ENCODE results near the gene SLC6A15.

SLC6A15 gene

GRCh38 chr12:84912198-84913128 lies at the start of gene SLC6A15:
Gene SLC6A15 (minus strand): TSS chr12:84912799. CDS start chr12:84892120, 20,679 bp downstream.
- Histone ChIP-seq H2AFZ (ENCODE audit: low read length) (peak within 1 kb of the TSS; percentile 85), H3K27me3 (replicated peaks; ENCODE audit: insufficient read depth, low read length) (no peaks in the 10 kb centered on the region), H4K20me1 (ENCODE audit: insufficient read depth, low read length) (no peaks in the 10 kb centered on the region), H3K4me1 (ENCODE audit: low read length) (no peaks in the 10 kb centered on the region), H3K9ac (ENCODE audit: low read length) (peak within 1 kb of the TSS; percentile 23; the same call in 1 of the 2 replicates), H3K79me2 (ENCODE audit: low read length) (no peaks in the 10 kb centered on the region), H3K27ac (ENCODE audit: low read length) (no peak within 1 kb of the TSS), H3K4me3 (ENCODE audit: low read length) (peak within 1 kb of the TSS; percentile 59), H3F3A (ENCODE audit: insufficient read depth, low read length) (no peaks in the 10 kb centered on the region), H3K9me3 (replicated peaks; ENCODE audit: insufficient read depth, low read length) (no peaks in the 10 kb centered on the region), H3K4me2 (ENCODE audit: low read depth, low read length) (peak within 1 kb of the TSS; percentile 73), H3K9me2 (replicated peaks; ENCODE audit: insufficient read depth, low read length) (no peaks in the 10 kb centered on the region), H3K36me3 (replicated peaks; ENCODE audit: insufficient read depth, low read length) (no peaks in the 10 kb centered on the region)
- no peak for TF ChIP-seq EZH2phosphoT487 (IDR thresholded peaks at IDR 0.05; ENCODE audit: low read length)
- TF ChIP-seq, protein P1, sequence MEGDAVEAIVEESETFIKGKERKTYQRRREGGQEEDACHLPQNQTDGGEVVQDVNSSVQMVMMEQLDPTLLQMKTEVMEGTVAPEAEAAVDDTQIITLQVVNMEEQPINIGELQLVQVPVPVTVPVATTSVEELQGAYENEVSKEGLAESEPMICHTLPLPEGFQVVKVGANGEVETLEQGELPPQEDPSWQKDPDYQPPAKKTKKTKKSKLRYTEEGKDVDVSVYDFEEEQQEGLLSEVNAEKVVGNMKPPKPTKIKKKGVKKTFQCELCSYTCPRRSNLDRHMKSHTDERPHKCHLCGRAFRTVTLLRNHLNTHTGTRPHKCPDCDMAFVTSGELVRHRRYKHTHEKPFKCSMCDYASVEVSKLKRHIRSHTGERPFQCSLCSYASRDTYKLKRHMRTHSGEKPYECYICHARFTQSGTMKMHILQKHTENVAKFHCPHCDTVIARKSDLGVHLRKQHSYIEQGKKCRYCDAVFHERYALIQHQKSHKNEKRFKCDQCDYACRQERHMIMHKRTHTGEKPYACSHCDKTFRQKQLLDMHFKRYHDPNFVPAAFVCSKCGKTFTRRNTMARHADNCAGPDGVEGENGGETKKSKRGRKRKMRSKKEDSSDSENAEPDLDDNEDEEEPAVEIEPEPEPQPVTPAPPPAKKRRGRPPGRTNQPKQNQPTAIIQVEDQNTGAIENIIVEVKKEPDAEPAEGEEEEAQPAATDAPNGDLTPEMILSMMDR (IDR thresholded peaks at IDR 0.05; ENCODE audit: low read length) = peak; percentile 25
- peak; percentile 79 for DNase-seq

DNA sequence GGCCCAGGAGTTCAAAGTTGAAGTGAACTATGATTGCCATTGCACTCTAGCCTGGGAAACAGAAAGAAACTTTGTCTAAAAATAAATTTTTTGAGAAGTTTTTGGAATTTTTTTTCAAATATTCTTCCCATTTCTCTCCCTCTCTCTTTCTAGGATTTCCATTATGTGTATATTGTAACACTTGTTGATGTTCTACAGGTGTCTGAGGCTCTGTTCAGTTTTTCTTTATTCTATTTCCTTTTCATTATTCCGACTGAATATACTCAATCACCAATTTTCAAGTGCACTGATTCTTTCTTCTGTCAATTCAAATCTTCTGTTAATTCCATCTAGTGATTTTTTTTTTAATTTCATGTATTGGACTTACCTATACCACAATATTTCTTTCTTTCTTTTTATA lies 48.3 kb upstream of the SLC6A15 start:
- DNase-seq = no peak
- Histone ChIP-seq H3K27ac (ENCODE audit: low read length) (no peak overlapping the region), H3K4me2 (ENCODE audit: low read depth, low read length) (no peak overlapping the region), H3K9ac (ENCODE audit: low read length) (no peak overlapping the region), H3K9me3 (replicated peaks; ENCODE audit: insufficient read depth, low read length) (no peaks in the 10 kb centered on the region), H4K20me1 (ENCODE audit: insufficient read depth, low read length) (no peaks in the 10 kb centered on the region), H3K27me3 (replicated peaks; ENCODE audit: insufficient read depth, low read length) (no peaks in the 10 kb centered on the region), H2AFZ (ENCODE audit: low read length) (no peak overlapping the region), H3F3A (ENCODE audit: insufficient read depth, low read length) (no peaks in the 10 kb centered on the region), H3K4me1 (ENCODE audit: low read length) (no peaks in the 10 kb centered on the region), H3K36me3 (replicated peaks; ENCODE audit: insufficient read depth, low read length) (no peaks in the 10 kb centered on the region), H3K79me2 (ENCODE audit: low read length) (no peaks in the 10 kb centered on the region), H3K9me2 (replicated peaks; ENCODE audit: insufficient read depth, low read length) (no peaks in the 10 kb centered on the region), H3K4me3 (ENCODE audit: low read length) (no peak overlapping the region)
- TF ChIP-seq EZH2phosphoT487 (IDR thresholded peaks at IDR 0.05; ENCODE audit: low read length) (no peak), EZH2 (optimal IDR thresholded peaks at IDR 0.05; ENCODE audit: low read depth, low read length) (no peak)
- TF ChIP-seq, protein P1 (IDR thresholded peaks at IDR 0.05; ENCODE audit: low read length) = no peak

GRCh38 chr12:84955298-84955697 lies 42.7 kb upstream of the SLC6A15 start:
- Histone ChIP-seq H3K36me3 (replicated peaks; ENCODE audit: insufficient read depth, low read length) (no peaks in the 10 kb centered on the region), H4K20me1 (ENCODE audit: insufficient read depth, low read length) (no peaks in the 10 kb centered on the region), H3K9ac (ENCODE audit: low read length) (no peak overlapping the region), H3K79me2 (ENCODE audit: low read length) (no peaks in the 10 kb centered on the region), H3K4me2 (ENCODE audit: low read depth, low read length) (no peak overlapping the region), H3K9me3 (replicated peaks; ENCODE audit: insufficient read depth, low read length) (no peaks in the 10 kb centered on the region), H3F3A (ENCODE audit: insufficient read depth, low read length) (no peaks in the 10 kb centered on the region), H3K27ac (ENCODE audit: low read length) (no peak overlapping the region), H2AFZ (ENCODE audit: low read length) (no peak overlapping the region), H3K4me1 (ENCODE audit: low read length) (no peaks in the 10 kb centered on the region), H3K9me2 (replicated peaks; ENCODE audit: insufficient read depth, low read length) (no peaks in the 10 kb centered on the region), H3K27me3 (replicated peaks; ENCODE audit: insufficient read depth, low read length) (0 out of 2 replicates have a peak, but pooled peaks cover 3% of the 10 kb centered on the region), H3K4me3 (ENCODE audit: low read length) (no peak overlapping the region)
- no peak for DNase-seq
- TF ChIP-seq EZH2phosphoT487 (IDR thresholded peaks at IDR 0.05; ENCODE audit: low read length) (no peak), EZH2 (optimal IDR thresholded peaks at IDR 0.05; ENCODE audit: low read depth, low read length) (no peak)
- TF ChIP-seq, protein P1 (IDR thresholded peaks at IDR 0.05; ENCODE audit: low read length) = no peak
